SK-N-MC (cell line): ENCODE results near the gene IL2.

Experiments
- EZH2 ChIP-seq: fragments of 200-600 bp; sonication (generic); IDR thresholded peaks from one replicate; pipeline ENCODE4 v1.6.1; 2017; ENCODE audit warnings: antibody characterized with exemption
- POLR2AphosphoS5 ChIP-seq: IDR thresholded peaks from 2 replicates; pipeline ENCODE4 v1.6.1; 2012; ENCODE audit warnings: mild to moderate bottlenecking, low read depth, low read length, borderline replicate concordance

- TF ChIP-seq EZH2: no peak
- TF ChIP-seq POLR2AphosphoS5: no peak
Measured at GRCh38 chr4:122476745-122477144, 20.2 kb upstream of the IL2 start.
